NAMALWA (cell line): ENCODE data around the gene SCFD2.

Experiments
- DNase-seq: peaks from one replicate; pipeline ENCODE4 v3.0.0-alpha.2; 2015; ENCODE audit warnings: low spot score

The SCFD2 gene

DNA sequence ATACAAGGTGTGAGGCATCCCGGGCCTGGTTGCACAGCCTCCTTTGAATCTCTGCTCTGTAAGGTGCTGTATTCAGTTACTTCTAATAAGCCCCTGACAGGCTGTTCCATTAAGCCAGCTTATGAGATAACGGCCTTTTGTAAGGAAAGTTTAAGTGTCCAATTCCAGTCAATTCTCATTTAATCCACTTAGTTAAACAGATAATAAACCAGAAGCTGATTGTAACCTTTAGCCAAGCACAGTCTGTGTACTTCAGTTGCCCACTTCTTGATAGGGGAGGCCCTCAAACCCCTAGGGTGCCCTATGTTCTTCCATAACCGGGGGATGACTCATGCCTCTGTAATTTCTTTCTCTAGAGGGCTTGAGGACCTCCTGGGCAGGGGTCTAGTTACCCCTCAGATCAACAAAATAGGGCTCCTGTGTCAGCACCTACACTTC is 440.3 kb downstream of the SCFD2 start:
- DNase-seq = no peak

DNA sequence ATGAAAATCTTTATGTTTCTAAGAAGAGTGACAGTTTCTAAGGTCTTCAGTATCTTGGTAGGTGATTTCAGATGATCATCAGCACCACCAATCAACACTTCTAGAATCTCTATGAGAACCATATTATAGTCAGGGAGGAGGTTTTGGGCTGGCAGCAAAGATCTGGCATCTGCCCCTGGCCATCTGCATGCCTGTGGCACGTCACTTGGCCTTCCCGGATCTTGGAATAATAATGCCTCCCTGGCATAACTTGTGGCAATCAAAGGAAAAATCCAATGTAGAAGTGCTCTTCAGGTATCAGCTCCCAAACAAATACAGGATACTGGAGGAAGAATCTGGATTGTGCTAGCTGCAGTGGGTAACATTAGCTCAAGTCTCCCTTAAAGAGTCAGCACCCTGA is 446.4 kb downstream of the SCFD2 start:
- no peak for DNase-seq

DNA sequence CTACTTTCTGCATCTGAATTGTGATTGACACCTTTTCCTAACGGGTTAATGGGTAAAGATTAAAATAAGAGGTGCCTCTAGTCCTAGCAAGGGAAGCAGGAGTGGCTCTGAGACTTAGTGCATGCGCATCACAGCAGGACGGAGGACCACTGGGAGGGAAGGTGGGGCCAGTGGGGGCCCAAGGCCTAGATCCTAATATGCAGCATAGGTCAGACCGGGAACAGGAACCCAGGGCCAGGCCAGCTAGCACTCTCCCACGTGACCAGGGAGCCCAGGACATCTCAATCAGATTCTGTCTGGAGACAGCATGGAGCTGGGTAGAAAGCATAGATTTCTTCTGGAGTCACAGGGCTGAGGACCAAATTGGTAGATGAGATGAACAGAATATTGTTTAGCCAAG is 448.0 kb downstream of the SCFD2 start:
- no peak for DNase-seq

DNA sequence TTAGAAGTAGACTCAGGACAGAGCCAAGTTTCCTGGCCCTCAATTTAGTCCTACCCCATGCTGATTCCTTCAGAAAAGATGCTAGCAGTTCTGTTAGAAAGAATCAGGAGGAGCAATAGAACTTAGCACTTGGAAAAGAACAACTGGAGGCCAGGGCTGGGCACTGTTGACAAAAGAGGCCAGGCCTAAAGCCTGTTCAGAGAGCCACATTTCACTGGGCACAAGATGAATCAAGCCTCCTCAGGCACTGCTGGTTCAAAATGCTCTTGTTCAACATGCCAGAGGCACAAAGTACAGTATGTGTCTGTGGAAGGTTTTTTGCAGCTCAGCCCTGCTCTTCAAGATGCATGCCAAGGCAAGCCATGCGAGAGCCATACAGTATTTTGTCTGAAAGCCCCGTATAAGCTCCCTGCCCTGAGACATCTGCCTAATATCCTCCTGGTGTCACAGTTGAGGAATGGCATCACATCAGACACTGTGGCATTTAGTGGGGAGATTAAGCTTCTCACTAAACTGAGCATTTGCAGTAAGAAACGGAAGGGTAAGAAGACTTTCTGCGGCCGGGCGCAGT is 450.0 kb downstream of the SCFD2 start:
- DNase-seq = no peak

- no peak for DNase-seq
Observed at GRCh38 chr4:52915191-52915590, 450.7 kb downstream of the SCFD2 start.

DNA sequence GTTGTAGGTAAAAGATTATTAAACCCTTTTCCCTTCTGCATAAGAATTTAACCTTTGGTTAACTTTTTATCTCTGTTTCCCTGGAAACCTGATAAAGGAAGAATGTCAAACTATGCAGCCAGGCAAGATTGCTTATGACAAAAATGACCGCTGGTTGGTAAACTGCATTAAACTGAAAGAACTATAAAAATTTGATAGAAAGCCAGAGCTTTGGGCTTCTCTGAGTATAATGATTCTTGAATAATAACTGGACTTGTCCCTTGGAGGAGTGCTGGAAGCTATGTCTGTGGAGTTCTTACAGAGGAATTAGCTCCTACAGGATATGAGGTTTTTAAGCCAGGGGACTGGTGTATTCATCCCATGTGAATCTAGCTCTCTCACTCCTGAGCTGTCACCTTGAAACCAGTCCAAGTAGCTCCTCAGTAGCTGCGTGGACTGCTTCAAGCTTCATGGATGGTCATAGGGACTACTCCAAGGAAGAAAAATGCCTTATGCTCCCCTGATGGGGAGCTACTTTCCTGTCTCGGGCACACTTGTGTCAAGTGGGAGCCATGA is 451.7 kb downstream of the SCFD2 start:
- DNase-seq = no peak

DNA sequence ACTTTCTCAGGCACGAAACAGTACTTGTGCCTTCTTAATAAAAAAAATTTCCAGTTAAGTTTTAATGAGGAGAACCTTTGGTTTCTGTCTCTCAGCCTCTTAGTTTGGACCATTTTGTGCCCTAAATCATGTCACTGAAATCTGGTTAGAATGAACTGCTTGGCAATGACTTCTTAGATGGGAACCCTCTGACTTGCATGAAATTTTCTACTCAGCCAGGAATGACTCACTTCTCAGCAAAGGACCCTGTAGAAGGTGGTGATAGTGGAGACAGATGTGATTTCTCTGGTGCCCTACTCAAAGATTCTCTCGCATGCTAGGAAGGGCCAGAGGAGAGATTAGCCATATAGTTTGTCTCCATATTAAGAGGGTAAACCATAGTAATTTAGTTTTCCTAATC is 453.3 kb downstream of the SCFD2 start:
- DNase-seq = no peak

- DNase-seq = peak; percentile 82
Observed at GRCh38 chr4:52911684-52912294, 454.1 kb downstream of the SCFD2 start.

GRCh38 chr4:52910115-52910514 is 455.7 kb downstream of the SCFD2 start:
- DNase-seq = no peak

- DNase-seq = no peak
Observed at GRCh38 chr4:52907510-52907909, 458.4 kb downstream of the SCFD2 start.

GRCh38 chr4:52904421-52904820 is 461.4 kb downstream of the SCFD2 start:
- no peak for DNase-seq

GRCh38 chr4:52903273-52903672 is 462.6 kb downstream of the SCFD2 start:
- no peak for DNase-seq

GRCh38 chr4:52894443-52894842 is 471.4 kb downstream of the SCFD2 start:
- no peak for DNase-seq

DNA sequence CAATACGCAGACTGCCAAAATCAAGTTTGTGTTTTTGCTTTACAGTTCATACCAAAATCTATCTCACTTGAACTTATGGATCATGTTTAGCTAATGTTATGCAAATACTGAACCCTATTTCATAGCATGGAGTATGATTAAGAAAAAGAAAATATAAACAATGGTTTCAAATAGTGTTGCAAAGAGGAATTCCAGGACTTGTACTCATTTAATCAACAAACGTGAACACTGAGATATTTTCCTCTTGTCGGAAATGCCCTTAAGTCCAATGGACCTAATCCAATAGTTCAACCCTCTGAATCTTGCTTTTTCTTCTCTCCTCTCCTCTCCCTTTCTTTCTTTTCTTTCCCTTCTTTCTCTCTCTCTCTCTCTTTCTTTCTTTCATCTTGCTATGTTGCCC is 473.0 kb downstream of the SCFD2 start:
- DNase-seq = no peak

- no peak for DNase-seq
Observed at GRCh38 chr4:52891743-52892142, 474.1 kb downstream of the SCFD2 start.

DNA sequence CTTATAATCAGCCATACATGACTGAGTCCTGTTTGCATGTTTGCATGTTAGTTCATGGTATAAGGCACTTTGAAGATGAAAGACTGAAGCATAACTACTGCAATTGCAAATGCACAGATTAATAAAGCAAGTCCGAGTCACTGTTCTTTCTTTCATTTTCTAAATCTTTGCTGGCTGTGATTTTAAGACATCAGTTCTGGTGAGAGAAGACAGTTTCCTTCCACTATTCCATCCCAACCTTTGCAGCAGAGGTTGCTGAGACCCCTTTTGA is 475.4 kb downstream of the SCFD2 start:
- no peak for DNase-seq

DNA sequence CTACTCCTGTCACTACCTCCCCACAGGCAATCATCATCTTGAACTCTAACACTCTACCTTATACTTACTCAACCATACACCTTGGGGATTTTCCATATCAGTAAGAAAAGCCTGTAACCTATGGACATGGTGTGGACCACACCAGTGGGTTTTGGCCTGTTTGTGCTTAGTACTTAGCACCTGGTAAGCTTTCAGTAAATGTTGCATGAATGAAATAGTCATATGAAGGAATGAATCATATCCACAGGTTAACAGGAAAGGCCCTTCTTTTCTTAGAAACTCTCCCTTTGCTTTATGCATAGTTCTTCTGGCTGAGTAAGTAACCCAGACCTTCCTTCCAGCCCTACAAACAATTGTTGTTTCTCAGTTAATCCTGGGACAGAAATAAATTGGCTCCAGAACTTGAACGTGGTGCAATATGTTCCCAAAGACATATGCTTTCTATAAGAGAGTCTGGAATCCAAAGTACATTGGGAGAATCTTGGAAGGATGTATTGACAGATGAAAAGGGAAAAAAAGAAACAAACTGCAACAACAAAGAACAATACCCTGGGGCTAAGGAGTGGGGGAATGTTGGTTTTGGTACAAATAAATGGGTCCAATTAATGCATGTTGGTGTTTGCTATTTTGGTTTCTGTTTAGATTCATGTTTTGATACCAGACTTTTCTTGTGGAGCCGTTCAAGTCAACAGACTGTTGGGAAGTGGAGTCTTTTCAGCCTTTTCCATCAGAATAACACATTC is 475.9 kb downstream of the SCFD2 start:
- DNase-seq = no peak

GRCh38 chr4:52889354-52889753 is 476.5 kb downstream of the SCFD2 start:
- DNase-seq = no peak

DNA sequence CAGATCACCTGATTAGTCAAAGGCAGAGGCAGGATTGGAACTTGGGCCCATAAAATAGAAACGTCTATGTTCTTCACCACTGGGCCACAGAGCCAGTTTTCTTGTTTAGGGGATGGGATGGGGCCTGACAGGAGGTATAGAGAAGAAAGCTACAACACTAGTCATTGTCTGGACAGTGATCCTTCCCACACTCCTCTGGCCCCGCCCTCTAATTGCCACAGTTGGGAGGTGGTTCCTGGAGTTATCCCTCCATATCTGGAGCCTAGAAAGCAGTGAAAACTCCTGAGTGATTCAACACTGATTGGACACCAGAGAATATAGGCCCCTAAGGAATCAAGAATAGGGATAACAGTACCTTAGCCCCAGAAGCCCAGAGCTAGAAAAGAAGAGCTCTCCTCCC is 480.9 kb downstream of the SCFD2 start:
- DNase-seq = no peak

- no peak for DNase-seq
Observed at GRCh38 chr4:52883707-52884669, 481.9 kb downstream of the SCFD2 start.

DNA sequence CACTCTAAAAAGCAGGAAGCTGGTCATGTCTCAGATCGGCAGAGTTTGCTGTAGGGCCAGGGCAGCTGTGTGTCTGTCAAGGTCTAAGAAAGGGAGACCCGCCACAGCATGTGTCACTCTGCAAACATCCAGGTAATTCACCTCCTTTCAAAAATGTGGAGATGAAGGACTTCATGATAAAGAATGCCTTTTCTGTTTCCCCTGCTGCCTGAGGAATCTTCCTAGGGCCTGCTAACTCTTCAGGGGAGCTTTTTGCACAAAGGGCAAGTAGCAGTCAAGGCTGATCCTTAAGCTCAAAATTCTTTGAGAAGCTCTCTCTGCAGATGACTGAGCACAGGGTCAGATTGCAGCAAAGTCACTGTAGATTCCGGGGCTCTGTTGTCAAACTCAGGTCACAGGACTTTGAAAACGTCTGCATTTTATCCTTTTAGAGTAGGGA is 482.7 kb downstream of the SCFD2 start:
- DNase-seq = no peak

DNA sequence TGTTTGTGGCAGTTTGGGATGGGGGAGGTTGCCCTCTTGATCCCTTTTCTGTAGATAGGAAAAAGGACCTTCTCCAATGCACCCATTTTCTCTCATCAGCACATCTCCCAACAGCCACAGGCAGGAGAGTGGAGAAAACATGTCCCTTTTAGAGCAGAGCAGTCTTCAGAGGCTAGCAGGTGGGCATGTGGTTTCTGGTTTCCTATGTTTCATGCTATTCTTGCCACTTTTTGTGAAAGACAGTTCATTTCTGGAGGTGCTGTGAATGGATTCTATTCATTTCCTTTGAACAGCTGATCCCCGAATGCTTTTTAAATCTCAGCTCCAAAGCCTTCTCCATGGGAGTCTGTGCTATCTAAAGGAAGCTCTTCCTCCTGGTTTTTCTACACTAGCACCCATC is 484.9 kb downstream of the SCFD2 start:
- DNase-seq = no peak
